ENCODE data around the gene PELI2.

The PELI2 gene

GRCh38 chr14:56294128-56294527, 175.9 kb downstream of the PELI2 start:
- no peak for DNase-seq (ENCODE audit: low read depth)
- TF ChIP-seq CTCF (IDR thresholded peaks at IDR 0.05; ENCODE audit: control insufficient read depth, insufficient read depth, low read depth, low read length, missing control alignments): no peak

GRCh38 chr14:56295743-56296142, 177.5 kb downstream of the PELI2 start:
- DNase-seq (ENCODE audit: low read depth): no peak
- no peak for TF ChIP-seq CTCF (IDR thresholded peaks at IDR 0.05; ENCODE audit: control insufficient read depth, insufficient read depth, low read depth, low read length, missing control alignments)
- no peak overlapping the region for H3K4me3 ChIP-seq (ENCODE audit: control insufficient read depth, low read depth, low read length)

More at GRCh38 chr14:56294128-56294527, 175.9 kb downstream of the PELI2 start:
- H3K4me3 ChIP-seq (ENCODE audit: control insufficient read depth, low read depth, low read length): no peak overlapping the region

GRCh38 chr14:56297449-56297848, 179.2 kb downstream of the PELI2 start:
- no peak for TF ChIP-seq CTCF (IDR thresholded peaks at IDR 0.05; ENCODE audit: control insufficient read depth, insufficient read depth, low read depth, low read length, missing control alignments)
- no peak for DNase-seq (ENCODE audit: low read depth)
- no peak overlapping the region for H3K4me3 ChIP-seq (ENCODE audit: control insufficient read depth, low read depth, low read length)

GRCh38 chr14:56299306-56299984, 181.2 kb downstream of the PELI2 start:
- DNase-seq (ENCODE audit: low read depth): no peak
- no peak for TF ChIP-seq CTCF (IDR thresholded peaks at IDR 0.05; ENCODE audit: control insufficient read depth, insufficient read depth, low read depth, low read length, missing control alignments)
- H3K4me3 ChIP-seq (ENCODE audit: control insufficient read depth, low read depth, low read length): no peak overlapping the region

GRCh38 chr14:56300495-56300894, 182.3 kb downstream of the PELI2 start:
- H3K4me3 ChIP-seq (ENCODE audit: control insufficient read depth, low read depth, low read length): no peak overlapping the region
- DNase-seq (ENCODE audit: low read depth): no peak
- TF ChIP-seq CTCF (IDR thresholded peaks at IDR 0.05; ENCODE audit: control insufficient read depth, insufficient read depth, low read depth, low read length, missing control alignments): no peak

GRCh38 chr14:56304456-56304855, 186.2 kb downstream of the PELI2 start:
- H3K4me3 ChIP-seq (ENCODE audit: control insufficient read depth, low read depth, low read length): no peak overlapping the region
- no peak for TF ChIP-seq CTCF (IDR thresholded peaks at IDR 0.05; ENCODE audit: control insufficient read depth, insufficient read depth, low read depth, low read length, missing control alignments)
- DNase-seq (ENCODE audit: low read depth): no peak

Data from AG09309 (cell line).